ENCODE data around the gene ACOT6. TPM values are rescaled to one million over a fixed set of nuclear protein-coding genes. Genes with fewer than 3 reads are reported as not detected.

The ACOT6 gene
- total RNA-seq, 1 experiment from 2014 or later, result not detected

DNA sequence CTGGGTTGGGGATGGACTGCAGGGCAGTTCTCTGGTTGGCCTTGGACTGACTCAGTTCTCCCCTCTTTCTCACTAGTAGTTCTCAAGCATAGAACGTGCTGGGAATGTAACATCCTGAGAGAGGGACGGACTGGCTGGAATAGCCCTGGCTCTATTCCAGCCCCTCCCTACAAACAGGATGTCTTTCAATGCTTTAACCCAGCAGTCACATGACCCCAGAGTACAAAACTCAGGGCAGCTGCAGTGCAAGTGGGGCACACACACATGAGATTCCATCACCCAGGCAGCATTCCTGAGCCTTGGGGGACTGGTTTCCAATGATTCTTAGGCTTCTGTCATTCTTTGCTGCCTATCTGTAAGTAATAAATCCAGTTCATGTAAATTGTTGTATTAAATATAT, 1.6 kb upstream of the ACOT6 start:
- TF ChIP-seq SIN3A (IDR thresholded peaks at IDR 0.05; ENCODE audit: borderline replicate concordance, insufficient read depth, low read depth, low read length) (no peak), TCF7L2 (IDR thresholded peaks at IDR 0.05; ENCODE audit: low read depth, low read length) (no peak), POLR2AphosphoS5 (IDR thresholded peaks at IDR 0.05; ENCODE audit: low read depth, low read length) (no peak)
- TF ChIP-seq, protein P1, sequence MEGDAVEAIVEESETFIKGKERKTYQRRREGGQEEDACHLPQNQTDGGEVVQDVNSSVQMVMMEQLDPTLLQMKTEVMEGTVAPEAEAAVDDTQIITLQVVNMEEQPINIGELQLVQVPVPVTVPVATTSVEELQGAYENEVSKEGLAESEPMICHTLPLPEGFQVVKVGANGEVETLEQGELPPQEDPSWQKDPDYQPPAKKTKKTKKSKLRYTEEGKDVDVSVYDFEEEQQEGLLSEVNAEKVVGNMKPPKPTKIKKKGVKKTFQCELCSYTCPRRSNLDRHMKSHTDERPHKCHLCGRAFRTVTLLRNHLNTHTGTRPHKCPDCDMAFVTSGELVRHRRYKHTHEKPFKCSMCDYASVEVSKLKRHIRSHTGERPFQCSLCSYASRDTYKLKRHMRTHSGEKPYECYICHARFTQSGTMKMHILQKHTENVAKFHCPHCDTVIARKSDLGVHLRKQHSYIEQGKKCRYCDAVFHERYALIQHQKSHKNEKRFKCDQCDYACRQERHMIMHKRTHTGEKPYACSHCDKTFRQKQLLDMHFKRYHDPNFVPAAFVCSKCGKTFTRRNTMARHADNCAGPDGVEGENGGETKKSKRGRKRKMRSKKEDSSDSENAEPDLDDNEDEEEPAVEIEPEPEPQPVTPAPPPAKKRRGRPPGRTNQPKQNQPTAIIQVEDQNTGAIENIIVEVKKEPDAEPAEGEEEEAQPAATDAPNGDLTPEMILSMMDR (IDR thresholded peaks at IDR 0.05), result no peak
- TF ChIP-seq, protein P2, sequence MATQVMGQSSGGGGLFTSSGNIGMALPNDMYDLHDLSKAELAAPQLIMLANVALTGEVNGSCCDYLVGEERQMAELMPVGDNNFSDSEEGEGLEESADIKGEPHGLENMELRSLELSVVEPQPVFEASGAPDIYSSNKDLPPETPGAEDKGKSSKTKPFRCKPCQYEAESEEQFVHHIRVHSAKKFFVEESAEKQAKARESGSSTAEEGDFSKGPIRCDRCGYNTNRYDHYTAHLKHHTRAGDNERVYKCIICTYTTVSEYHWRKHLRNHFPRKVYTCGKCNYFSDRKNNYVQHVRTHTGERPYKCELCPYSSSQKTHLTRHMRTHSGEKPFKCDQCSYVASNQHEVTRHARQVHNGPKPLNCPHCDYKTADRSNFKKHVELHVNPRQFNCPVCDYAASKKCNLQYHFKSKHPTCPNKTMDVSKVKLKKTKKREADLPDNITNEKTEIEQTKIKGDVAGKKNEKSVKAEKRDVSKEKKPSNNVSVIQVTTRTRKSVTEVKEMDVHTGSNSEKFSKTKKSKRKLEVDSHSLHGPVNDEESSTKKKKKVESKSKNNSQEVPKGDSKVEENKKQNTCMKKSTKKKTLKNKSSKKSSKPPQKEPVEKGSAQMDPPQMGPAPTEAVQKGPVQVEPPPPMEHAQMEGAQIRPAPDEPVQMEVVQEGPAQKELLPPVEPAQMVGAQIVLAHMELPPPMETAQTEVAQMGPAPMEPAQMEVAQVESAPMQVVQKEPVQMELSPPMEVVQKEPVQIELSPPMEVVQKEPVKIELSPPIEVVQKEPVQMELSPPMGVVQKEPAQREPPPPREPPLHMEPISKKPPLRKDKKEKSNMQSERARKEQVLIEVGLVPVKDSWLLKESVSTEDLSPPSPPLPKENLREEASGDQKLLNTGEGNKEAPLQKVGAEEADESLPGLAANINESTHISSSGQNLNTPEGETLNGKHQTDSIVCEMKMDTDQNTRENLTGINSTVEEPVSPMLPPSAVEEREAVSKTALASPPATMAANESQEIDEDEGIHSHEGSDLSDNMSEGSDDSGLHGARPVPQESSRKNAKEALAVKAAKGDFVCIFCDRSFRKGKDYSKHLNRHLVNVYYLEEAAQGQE (IDR thresholded peaks at IDR 0.05; ENCODE audit: insufficient read depth in 1 of 2, low read depth in 2 of 2, low read length in 1 of 2), result no peak
- H3K36me3 ChIP-seq (ENCODE audit: control insufficient read depth, insufficient read depth, low read length), result no peaks in the 10 kb centered on the region
- ChIA-PET CTCF (interaction anchor here (0.7 kb wide), 1 partner anchor 16 kb away, joined by 5 read pairs; no protein-coding TSS in a partner anchor), POLR2A (no interaction called here)
- in situ Hi-C loops (cut with HindIII; ENCODE audit: low pct_unique_long_range_greater_than_20kb, low sequenced_read_pairs), result no loop called here
- H3K9me3 ChIP-seq (ENCODE audit: control insufficient read depth, insufficient read depth, low read depth, low read length), result no peaks in the 10 kb centered on the region
- no peaks in the 10 kb centered on the region for H3K27me3 ChIP-seq (ENCODE audit: control insufficient read depth, insufficient read depth, low read length)
- 0 out of 2 replicates have a peak, but pooled peaks cover 2% of the 10 kb centered on the region for H3K4me1 ChIP-seq (ENCODE audit: control insufficient read depth, insufficient read depth, low read length)
- BruUV-seq (replicated peaks), result no TSS peak
- H3K27ac ChIP-seq (ENCODE audit: low read length), result no peak overlapping the region
- H3K4me3 ChIP-seq (ENCODE audit: low read depth in 2 of 2, low read length in 2 of 2), result no peak overlapping the region
- intact Hi-C loops (cut with micrococcal nuclease; ENCODE audit: unreplicated experiment), result no loop called here
- ATAC-seq (no peak), DNase-seq (ENCODE audit: low read depth, low spot score) (no peak)

GRCh38 chr14:73613046-73613383, 698 bp downstream of the ACOT6 start:
- BruUV-seq (replicated peaks), result no TSS peak
- no peaks in the 10 kb centered on the region for H3K27me3 ChIP-seq (ENCODE audit: control insufficient read depth, insufficient read depth, low read length)
- POLR2A ChIA-PET, result interaction anchor here (0.6 to 0.7 kb wide), 2 partner anchors 122 to 234 kb away, joined by 3 read pairs; no protein-coding TSS in a partner anchor
- no peak for DNase-seq (ENCODE audit: low read depth, low spot score)
- in situ Hi-C loops (cut with HindIII; ENCODE audit: low pct_unique_long_range_greater_than_20kb, low sequenced_read_pairs) (no loop called here), intact Hi-C loops (cut with micrococcal nuclease; ENCODE audit: unreplicated experiment) (no loop called here)
- TF ChIP-seq, protein P2 (IDR thresholded peaks at IDR 0.05; ENCODE audit: insufficient read depth in 1 of 2, low read depth in 2 of 2, low read length in 1 of 2), result no peak
- TF ChIP-seq TCF7L2 (IDR thresholded peaks at IDR 0.05; ENCODE audit: low read depth, low read length), result no peak
- TF ChIP-seq SIN3A (IDR thresholded peaks at IDR 0.05; ENCODE audit: borderline replicate concordance, insufficient read depth, low read depth, low read length), result no peak
- TF ChIP-seq, protein P1 (IDR thresholded peaks at IDR 0.05), result no peak
- TF ChIP-seq POLR2AphosphoS5 (IDR thresholded peaks at IDR 0.05; ENCODE audit: low read depth, low read length), result no peak
- H3K4me1 ChIP-seq (ENCODE audit: control insufficient read depth, insufficient read depth, low read length), result 0 out of 2 replicates have a peak, but pooled peaks cover 2% of the 10 kb centered on the region
- no peaks in the 10 kb centered on the region for H3K9me3 ChIP-seq (ENCODE audit: control insufficient read depth, insufficient read depth, low read depth, low read length)
- peak overlapping the region; percentile 61 for H3K4me3 ChIP-seq (ENCODE audit: low read depth in 2 of 2, low read length in 2 of 2)
- CTCF ChIA-PET, result interaction anchor here (0.7 kb wide), 1 partner anchor 22 kb away, joined by 3 read pairs; no protein-coding TSS in a partner anchor
- H3K36me3 ChIP-seq (ENCODE audit: control insufficient read depth, insufficient read depth, low read length), result no peaks in the 10 kb centered on the region
- peak; percentile 72 for ATAC-seq
- H3K27ac ChIP-seq (ENCODE audit: low read length), result 0 out of 2 replicates have a peak overlapping the region, but pooled peaks have one; percentile 7

Measured in Panc1 (cell line).